Cerebellar nuclear complex (tissue), 1 donor: Measurements from ENCODE around the gene SPG7.

Experiments used
- DNase-seq, 2 experiments: peaks; one replicate each; lab custom pipeline; 2025; lab: John Stamatoyannopoulos, UW

SPG7 gene

DNA sequence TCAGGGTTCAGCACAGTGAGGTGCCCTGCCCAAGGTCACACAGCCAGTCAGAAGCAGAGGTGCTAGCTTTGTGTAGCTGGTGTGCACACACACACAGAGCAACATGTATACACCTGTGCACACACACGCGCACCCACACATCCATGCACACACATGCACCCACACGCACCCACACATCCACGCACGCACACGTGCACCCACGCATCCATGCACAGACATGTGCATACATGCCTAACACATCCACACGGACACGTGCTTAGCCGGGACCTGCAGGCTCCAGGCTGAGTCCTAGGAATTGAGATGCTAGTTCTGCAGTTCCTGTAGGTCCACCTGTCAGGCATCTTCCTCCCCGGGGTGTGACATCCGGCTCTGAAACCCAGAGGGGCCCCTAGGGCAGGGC lies 92.2 kb downstream of the SPG7 start:
- no peak for DNase-seq

DNA sequence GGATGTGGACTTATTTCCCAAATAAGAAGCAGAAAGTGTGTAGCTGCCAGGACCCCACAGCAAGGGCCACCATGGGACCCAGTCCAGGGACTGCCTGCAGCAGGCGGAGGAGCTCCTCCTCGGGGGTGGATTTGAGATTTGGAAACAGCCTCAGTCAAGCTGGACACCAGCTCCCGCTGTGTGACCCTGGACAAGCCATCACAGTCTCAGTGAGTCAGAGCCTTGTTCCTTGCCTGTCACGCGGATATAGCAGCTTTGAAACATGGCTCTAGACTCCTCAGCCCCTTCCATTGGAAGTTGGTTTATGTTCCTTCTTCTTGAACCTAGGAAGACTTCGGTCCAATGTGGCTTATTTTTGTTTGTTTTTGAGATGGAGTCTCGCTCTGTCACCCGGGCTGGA lies 92.8 kb downstream of the SPG7 start:
- DNase-seq, result no peak

DNA sequence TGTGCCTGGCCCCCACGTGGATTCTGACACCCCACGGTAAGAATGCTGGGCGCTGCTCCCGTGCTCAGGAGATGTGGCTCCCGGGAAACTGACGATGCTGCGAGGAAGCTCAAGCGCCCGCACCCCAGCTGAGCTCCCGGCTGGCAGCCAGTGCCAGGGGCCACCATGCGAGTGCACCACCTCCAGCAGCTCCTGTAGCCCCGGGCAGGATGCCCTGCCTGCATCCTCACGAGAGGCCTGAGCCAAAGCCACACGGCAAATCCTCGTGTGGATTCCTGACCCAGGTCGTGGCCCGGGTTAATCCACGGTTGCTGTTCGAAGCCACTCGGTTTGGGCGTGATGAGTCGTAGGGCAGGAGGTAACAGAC lies 93.7 kb downstream of the SPG7 start:
- DNase-seq, result no peak

DNA sequence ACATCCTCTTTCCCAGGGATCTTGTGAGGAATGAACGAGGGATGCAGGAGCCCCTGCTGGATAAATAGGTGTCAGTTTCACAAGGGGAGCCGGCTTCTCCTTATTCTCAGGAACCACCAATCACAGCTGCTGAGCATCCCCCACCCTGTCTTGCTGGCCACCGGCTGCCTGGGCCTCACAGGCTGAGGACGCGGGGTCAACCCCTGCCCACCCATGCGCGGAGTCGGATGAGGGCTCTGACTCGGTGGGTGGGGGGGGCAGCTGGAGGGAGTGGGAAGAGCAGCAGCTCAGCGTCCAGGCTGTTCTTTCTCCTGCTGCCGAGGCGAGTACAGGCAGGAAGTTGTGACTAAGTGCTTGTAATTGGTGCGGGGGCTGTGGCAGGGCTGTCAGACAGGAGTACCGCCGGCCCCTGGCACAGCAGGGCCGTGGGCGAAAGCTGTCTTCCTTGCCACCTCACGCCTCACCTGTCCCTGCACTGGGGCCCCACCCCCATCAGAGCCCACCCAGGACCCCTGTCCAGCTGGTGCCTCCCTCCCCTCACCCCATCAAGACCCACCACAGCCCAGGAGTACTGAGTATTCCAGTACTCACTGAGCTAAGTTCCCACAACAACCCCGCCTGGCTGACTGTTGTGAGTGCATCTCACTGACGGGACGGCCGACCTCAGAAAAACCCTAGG lies 94.2 kb downstream of the SPG7 start:
- DNase-seq, result no peak

DNA sequence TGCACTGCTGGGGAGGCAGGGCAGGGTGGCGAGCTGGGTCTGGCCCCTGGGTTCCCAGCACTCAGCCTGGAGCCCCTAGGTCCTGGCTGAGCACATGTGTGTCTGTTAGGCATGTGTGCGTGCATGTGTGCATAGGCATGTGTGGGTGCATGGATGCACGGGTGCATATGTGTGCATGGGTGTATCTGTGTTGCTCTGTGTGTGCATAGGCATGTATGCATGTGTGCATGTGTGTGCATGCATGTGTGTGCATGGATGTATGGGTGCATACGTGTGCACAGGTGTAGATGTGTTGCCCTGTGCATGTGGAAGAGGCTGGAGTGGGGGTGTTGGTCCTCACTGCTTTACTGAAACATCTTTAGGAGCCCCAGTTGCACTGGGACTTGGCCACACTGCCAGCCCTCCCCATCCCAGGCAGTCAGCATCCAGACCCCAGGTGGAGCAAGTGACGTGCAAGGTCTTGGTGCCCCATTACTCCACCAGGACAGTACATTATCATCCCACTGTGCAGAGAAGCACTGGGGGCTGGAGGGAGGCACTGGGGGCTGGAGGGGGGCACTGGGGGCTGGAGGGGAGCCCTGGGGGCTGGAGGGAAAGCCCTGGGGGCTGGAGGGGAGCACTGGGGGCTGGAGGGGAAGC lies 94.9 kb downstream of the SPG7 start:
- no peak for DNase-seq

DNA sequence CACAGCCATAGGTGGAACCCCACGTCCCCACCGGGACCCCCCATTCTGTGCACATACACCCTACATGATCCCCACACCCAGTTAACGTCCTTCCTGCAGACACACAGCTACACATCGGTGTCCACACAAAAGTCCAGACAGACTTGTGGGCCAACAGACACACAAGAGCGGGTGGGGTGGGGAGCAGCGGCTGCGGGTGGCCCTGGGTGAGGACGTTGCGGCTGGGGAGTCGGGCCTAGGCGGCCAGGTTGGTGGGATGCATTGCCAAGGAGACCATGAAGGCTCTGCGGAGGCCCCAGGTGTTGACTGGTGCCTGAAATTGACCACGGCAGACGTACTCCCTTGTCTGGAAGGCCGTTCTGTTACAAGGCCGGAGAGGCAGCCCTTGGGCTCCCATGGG lies 96.6 kb downstream of the SPG7 start:
- no peak for DNase-seq

DNA sequence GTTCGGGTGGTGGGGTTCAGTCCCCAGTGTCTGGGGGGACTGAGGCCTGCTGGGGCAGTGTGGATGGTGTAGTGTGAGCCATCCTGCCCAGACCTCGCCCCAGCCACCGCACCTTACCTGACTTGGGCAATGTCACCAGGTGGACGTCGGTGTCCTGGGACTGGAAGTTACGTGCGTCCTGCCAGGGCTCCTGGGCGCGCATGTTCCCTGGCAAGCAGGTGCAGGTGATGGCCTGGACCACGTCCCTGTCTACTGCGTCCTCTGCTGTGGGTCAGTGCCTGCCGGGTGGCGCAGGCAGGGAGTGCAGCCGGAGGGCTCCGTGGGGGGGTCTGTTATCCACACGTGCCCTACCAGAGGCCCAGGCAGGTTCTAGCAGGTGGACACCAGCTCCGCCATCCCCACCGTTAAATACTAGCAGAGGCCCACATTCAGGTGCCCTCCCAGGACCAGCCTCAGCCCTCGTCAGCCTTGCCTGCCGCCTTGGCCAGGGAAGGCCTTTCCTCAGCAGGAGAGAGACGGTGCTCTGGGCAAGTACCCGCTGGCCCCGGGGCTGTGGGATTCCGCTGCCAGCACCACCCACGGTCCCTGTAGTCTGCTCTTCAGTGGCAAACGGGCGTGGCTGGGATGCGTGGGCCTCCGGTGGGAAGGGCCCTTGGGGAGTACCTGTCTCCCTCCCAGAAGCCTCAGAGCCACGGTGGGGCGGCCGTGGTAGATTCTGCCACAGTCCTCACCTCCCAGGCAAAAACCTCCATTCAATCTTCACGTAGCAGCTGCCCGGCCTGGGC lies 97.2 kb downstream of the SPG7 start:
- DNase-seq, result no peak

DNA sequence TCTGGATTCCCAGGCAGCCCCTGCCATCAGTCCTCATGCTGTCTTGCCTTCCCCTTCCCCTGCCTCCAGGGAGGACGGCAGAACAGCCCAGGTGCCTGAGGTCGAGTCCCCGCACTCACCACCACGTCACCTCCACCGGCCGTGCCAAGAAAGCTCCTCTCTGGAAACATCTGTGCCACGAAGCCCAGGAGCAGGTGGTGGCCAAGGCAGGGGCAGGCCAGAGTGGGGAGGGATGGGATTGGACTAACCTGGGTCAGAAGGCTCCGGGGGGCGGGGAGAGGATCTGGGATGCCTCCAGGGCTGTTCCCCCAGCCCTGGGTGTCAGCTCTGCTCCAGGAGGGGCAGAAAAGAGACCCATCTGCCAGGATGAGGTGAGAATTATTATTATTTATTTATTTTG lies 97.8 kb downstream of the SPG7 start:
- DNase-seq, result no peak
